Measurements from ENCODE around the gene NCOA1. TPM values are rescaled to one million over a fixed set of nuclear protein-coding genes. Genes with fewer than 3 reads are reported as not detected.
"Not testable (repeated sequence)": the region's sequence is repeated elsewhere in the genome, so short reads cannot be mapped to it uniquely, and the experiment has no call there.

Gene NCOA1
- total and polyA plus RNA-seq, 10 of the 15 experiments (the other 5 are each of a cell fraction or from before 2014, with no cell fraction given): 1.8 to 35.6 (median 6.1) TPM

DNA sequence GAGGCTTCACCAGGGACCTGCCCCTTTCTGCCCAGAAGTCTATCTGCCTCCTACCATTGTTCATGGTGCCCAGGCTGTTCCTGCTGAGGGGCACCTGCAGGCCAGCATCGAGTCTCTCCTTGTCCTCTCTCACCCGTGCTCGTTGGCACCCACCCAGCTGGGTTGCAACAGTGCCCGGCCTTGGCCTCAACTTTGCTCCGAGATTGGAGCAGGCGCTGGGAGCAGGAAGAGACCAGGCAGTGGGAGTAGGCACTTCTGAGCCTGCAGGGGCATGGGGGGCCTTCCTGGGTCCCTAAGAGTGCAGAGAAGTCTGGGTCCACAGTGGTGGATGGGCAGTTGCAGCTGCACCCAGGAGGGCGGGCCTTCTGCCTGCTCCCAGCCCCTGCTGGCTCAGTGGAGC is 75.6 kb downstream of the NCOA1 start (continued):
- no peak for TF ChIP-seq JUND (IDR thresholded peaks at IDR 0.05; ENCODE audit: low read depth, low read length)
- no peak for TF ChIP-seq NR2C2 (IDR thresholded peaks at IDR 0.05; ENCODE audit: borderline replicate concordance, control insufficient read depth, insufficient read length, low read depth)

GRCh38 chr2:24568551-24568950 is 77.5 kb downstream of the NCOA1 start:
- Histone ChIP-seq H3K9me3 (replicated peaks; ENCODE audit: control insufficient read depth, insufficient read depth, low read length) (peaks cover 11% of the 10 kb centered on the region; the same call in 1 of the 3 replicates), H3K36me3 (ENCODE audit: control insufficient read depth in 2 of 2, insufficient read depth in 2 of 2, low read length in 1 of 2) (peaks cover 0 to 9% of the 10 kb centered on the region in 2 experiments; a peak in 2 of 4 replicates), H4K20me1 (ENCODE audit: control insufficient read depth, insufficient read depth) (no peaks in the 10 kb centered on the region), H3K4me1 (ENCODE audit: control insufficient read depth, insufficient read depth, low read length) (no peaks in the 10 kb centered on the region), H3K9ac (ENCODE audit: control insufficient read depth, insufficient read depth, low read length) (no peak overlapping the region), H3K27ac (ENCODE audit: control insufficient read depth, insufficient read depth) (no peak overlapping the region), H3K4me3 (no peak overlapping the region), H2AFZ (ENCODE audit: control insufficient read depth, low read depth, low read length) (no peak overlapping the region), H3K27me3 (replicated peaks in 1 of 2; ENCODE audit: control insufficient read depth in 2 of 2, insufficient read depth in 2 of 2, low read length in 1 of 2) (no peaks in the 10 kb centered on the region), H3K79me2 (ENCODE audit: control insufficient read depth, insufficient read depth, low read length) (no peaks in the 10 kb centered on the region), H3K4me2 (ENCODE audit: control insufficient read depth, insufficient read depth) (no peak overlapping the region)
- in situ Hi-C loops (cut with MboI): no loop called here
- DNase-seq (ENCODE audit: low read depth, low spot score) (no peak), ATAC-seq (no peak), FAIRE-seq (no peak)
- intact Hi-C loops (cut with micrococcal nuclease; ENCODE audit: unreplicated experiment): no loop called here
- CTCF ChIA-PET: interaction anchor here (1.2 kb wide), 1 partner anchor 44 kb away, joined by 3 read pairs; no protein-coding TSS in a partner anchor
- POLR2A ChIA-PET: interaction anchor here (0.6 kb wide), 1 partner anchor 623 kb away, joined by 3 read pairs; no protein-coding TSS in a partner anchor
- SMC1A ChIA-PET (ENCODE audit: uncharacterized antibody, unreplicated experiment): interaction anchor here (0.9 to 1.1 kb wide), 2 partner anchors 39 to 82 kb away, joined by 3 read pairs; no protein-coding TSS in a partner anchor
- no TSS peak for BruUV-seq (replicated peaks)
- RAD21 ChIA-PET (ENCODE audit: unreplicated experiment): interaction anchor here (0.6 kb wide), 1 partner anchor 32 kb away, joined by 3 read pairs; no protein-coding TSS in a partner anchor
- TF ChIP-seq POU2F2 (IDR thresholded peaks at IDR 0.05; ENCODE audit: borderline replicate concordance, low read depth, low read length): no peak
- TF ChIP-seq NBN (IDR thresholded peaks at IDR 0.05): no peak
- no peak for TF ChIP-seq HDAC2 (IDR thresholded peaks at IDR 0.05)
- no peak for TF ChIP-seq ZBTB4 (CRISPR knock-in tag; IDR thresholded peaks at IDR 0.05)
- TF ChIP-seq E2F8 (IDR thresholded peaks at IDR 0.05; ENCODE audit: low read depth, partially characterized antibody): no peak
- TF ChIP-seq ZNF24 (IDR thresholded peaks at IDR 0.05): no peak
- TF ChIP-seq YY1 (IDR thresholded peaks at IDR 0.05; ENCODE audit: low read depth, low read length): no peak
- no peak for TF ChIP-seq CHD1 (IDR thresholded peaks at IDR 0.05; ENCODE audit: low read depth, low read length)

GRCh38 chr2:24569565-24569964 is 78.5 kb downstream of the NCOA1 start:
- in situ Hi-C loops (cut with MboI); H3K4me1 ChIP-seq (ENCODE audit: control insufficient read depth, insufficient read depth, low read length); CTCF ChIA-PET; FAIRE-seq; RAD21 ChIA-PET (ENCODE audit: unreplicated experiment); ATAC-seq; intact Hi-C loops (cut with micrococcal nuclease; ENCODE audit: unreplicated experiment); H3K79me2 ChIP-seq (ENCODE audit: control insufficient read depth, insufficient read depth, low read length); H4K20me1 ChIP-seq (ENCODE audit: control insufficient read depth, insufficient read depth); H2AFZ ChIP-seq (ENCODE audit: control insufficient read depth, low read depth, low read length); H3K9ac ChIP-seq (ENCODE audit: control insufficient read depth, insufficient read depth, low read length); H3K27ac ChIP-seq (ENCODE audit: control insufficient read depth, insufficient read depth); H3K27me3 ChIP-seq (replicated peaks in 1 of 2; ENCODE audit: control insufficient read depth in 2 of 2, insufficient read depth in 2 of 2, low read length in 1 of 2); H3K36me3 ChIP-seq (ENCODE audit: control insufficient read depth in 2 of 2, insufficient read depth in 2 of 2, low read length in 1 of 2); BruUV-seq (replicated peaks); H3K4me2 ChIP-seq (ENCODE audit: control insufficient read depth, insufficient read depth); H3K4me3 ChIP-seq; DNase-seq (ENCODE audit: low read depth, low spot score): not testable (repeated sequence)
- peaks cover 11% of the 10 kb centered on the region; the same call in 1 of the 3 replicates for H3K9me3 ChIP-seq (replicated peaks; ENCODE audit: control insufficient read depth, insufficient read depth, low read length)
- ChIA-PET SMC1A (ENCODE audit: uncharacterized antibody, unreplicated experiment) (interaction anchor here (1.0 kb wide), 2 partner anchors 10 to 211 kb away, joined by 3 read pairs; no protein-coding TSS in a partner anchor), POLR2A (interaction anchor here (0.6 kb wide), 3 partner anchors 37 to 617 kb away, joined by 3 read pairs; no protein-coding TSS in a partner anchor)
- 96% methylated on average over 7 of the region's 10 CpGs for WGBS (ENCODE audit: insufficient coverage, insufficient replicate concordance, low lambda C conversion rate, missing lambda C conversion rate)

All from GM12878 (cell line).